Kidney (tissue), 14 donors: Measurements from ENCODE around the gene AQP12A. TPM values are rescaled to one million over a fixed set of nuclear protein-coding genes. Genes with fewer than 3 reads are reported as not detected.

Experiments
- DNase-seq, 5 donors: peaks; one replicate each; pipeline ENCODE4 v3.0.0-alpha.2; 2013 to 2020
- FAIRE-seq: peaks from 2 replicates; lab custom pipeline; 2012; peaks lifted over from hg19 to GRCh38; lab: Jason Lieb, UNC
- H3K27ac ChIP-seq, 2 donors: one replicate each; pipeline ENCODE4 v1.7.0; 2013; ENCODE audit warnings: low read depth in 2 of 2, low read length in 2 of 2, inconsistent platforms in 1 of 2
- H3K27me3 ChIP-seq: one replicate; pipeline ENCODE4 v1.7.1; 2013; ENCODE audit warnings: low read length, inconsistent platforms; ENCODE audit not compliant: control insufficient read depth, insufficient read depth
- H3K36me3 ChIP-seq, 3 donors: one replicate each; pipeline versions ENCODE4 v1.7.0 to v1.7.1; 2013; ENCODE audit warnings: low read length in 3 of 3, control low read depth in 1 of 3, inconsistent platforms in 1 of 3; ENCODE audit not compliant: insufficient read depth in 3 of 3, control insufficient read depth in 2 of 3
- H3K4me1 ChIP-seq, 3 donors: one replicate each; pipeline versions ENCODE4 v1.7.0 to v1.7.1; 2013; ENCODE audit warnings: low read length in 3 of 3, inconsistent platforms in 1 of 3, low read depth in 1 of 3; ENCODE audit not compliant: control insufficient read depth in 2 of 3, insufficient read depth in 2 of 3
- H3K4me3 ChIP-seq, 3 donors: one replicate each; pipeline versions ENCODE4 v1.7.0 to v1.8.1; 2013; ENCODE audit warnings: low read length in 3 of 3, control low read depth in 1 of 3, inconsistent platforms in 1 of 3
- H3K9ac ChIP-seq, 3 donors: one replicate each; pipeline versions ENCODE4 v1.7.0 to v1.7.1; 2013; ENCODE audit warnings: low read length in 3 of 3, control low read depth in 1 of 3, inconsistent platforms in 1 of 3
- H3K9me3 ChIP-seq, 3 donors: one replicate each; pipeline versions ENCODE4 v1.7.0 to v1.7.1; 2013; ENCODE audit warnings: low read length in 3 of 3, control low read depth in 1 of 3, inconsistent platforms in 1 of 3; ENCODE audit not compliant: control insufficient read depth in 2 of 3, insufficient read depth in 1 of 3
- intact Hi-C: fragments of 100-400 bp; cut with DNase I; formaldehyde crosslinking; loops from one replicate; pipeline ENCODE4 v1.11.1; 2022
- polyA plus RNA-seq: library from polyadenylated mRNA; stranded (reverse); fragments of 350-450 nt; fragmentation: Illumina TruSeq; extraction: RNeasy Lipid Tissue Mini Kit (QIAGEN cat#74804); gene quantifications from one replicate; pipeline ENCODE4 v1.2.3, GENCODE V29; 2014; ENCODE audit warnings: low read depth, low replicate concordance; ENCODE audit not compliant: insufficient read depth
- total RNA-seq: library from RNA; stranded (reverse); fragmentation: NEBNext Ultra II Directional; extraction: Animal tissue kit (Norgen Biotek cat#: 25700); gene quantifications from one replicate; pipeline ENCODE4 v1.2.1, GENCODE V29; 2021
- TF ChIP-seq, protein P1 (sequence below): IDR thresholded peaks from 3 replicates; pipeline ENCODE4 v1.5.1; 2012; ENCODE audit warnings: mild to moderate bottlenecking, moderate library complexity, borderline replicate concordance; ENCODE audit not compliant: insufficient read depth; ENCODE audit errors: extremely low read depth
- donor health status: control.
- donor health status: control.
- donor health status: control.
- donor health status: control.
- donor health status: control.
- donor health status: DM: yes; HTN: yes; CAD: no.
- donor health status: Normal renal cell carcinoma (clear cell type).

Gene AQP12A
- total and polyA plus RNA-seq, 2 donors from 2014 or later: not detected

DNA sequence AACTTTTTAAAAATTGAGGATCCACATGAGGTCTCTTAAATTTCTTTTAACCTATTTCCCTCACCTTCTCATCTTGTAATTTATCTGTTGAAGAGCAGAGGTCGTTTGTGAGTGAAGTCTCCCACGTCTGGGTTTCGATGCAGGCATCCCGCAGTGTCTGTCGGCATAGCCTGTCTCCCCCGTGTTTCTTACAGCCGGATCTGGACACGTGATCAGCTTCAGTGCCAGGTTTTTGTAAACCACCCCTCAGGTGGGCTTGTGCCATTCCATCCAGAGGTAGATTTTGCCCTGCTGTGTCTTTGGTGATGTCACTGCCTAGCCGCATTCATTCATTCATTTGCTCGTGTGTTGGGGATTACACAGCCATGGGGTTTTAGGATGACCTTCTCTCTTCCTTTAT, 16.2 kb downstream of the AQP12A start:
- no peak overlapping the region for H3K9ac ChIP-seq
- TF ChIP-seq, protein P1, sequence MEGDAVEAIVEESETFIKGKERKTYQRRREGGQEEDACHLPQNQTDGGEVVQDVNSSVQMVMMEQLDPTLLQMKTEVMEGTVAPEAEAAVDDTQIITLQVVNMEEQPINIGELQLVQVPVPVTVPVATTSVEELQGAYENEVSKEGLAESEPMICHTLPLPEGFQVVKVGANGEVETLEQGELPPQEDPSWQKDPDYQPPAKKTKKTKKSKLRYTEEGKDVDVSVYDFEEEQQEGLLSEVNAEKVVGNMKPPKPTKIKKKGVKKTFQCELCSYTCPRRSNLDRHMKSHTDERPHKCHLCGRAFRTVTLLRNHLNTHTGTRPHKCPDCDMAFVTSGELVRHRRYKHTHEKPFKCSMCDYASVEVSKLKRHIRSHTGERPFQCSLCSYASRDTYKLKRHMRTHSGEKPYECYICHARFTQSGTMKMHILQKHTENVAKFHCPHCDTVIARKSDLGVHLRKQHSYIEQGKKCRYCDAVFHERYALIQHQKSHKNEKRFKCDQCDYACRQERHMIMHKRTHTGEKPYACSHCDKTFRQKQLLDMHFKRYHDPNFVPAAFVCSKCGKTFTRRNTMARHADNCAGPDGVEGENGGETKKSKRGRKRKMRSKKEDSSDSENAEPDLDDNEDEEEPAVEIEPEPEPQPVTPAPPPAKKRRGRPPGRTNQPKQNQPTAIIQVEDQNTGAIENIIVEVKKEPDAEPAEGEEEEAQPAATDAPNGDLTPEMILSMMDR: no peak
- FAIRE-seq (no peak), DNase-seq (peak in 4 of 5 donors; percentile 22 to 78 (median 69))
- no peak overlapping the region for H3K4me3 ChIP-seq
- H3K4me1 ChIP-seq: no peaks in the 10 kb centered on the region
- no peak overlapping the region for H3K27ac ChIP-seq
- peaks cover 4% of the 10 kb centered on the region for H3K27me3 ChIP-seq
- H3K36me3 ChIP-seq: no peaks in the 10 kb centered on the region
- H3K9me3 ChIP-seq: no peaks in the 10 kb centered on the region
- intact Hi-C loops: no loop called here

DNA sequence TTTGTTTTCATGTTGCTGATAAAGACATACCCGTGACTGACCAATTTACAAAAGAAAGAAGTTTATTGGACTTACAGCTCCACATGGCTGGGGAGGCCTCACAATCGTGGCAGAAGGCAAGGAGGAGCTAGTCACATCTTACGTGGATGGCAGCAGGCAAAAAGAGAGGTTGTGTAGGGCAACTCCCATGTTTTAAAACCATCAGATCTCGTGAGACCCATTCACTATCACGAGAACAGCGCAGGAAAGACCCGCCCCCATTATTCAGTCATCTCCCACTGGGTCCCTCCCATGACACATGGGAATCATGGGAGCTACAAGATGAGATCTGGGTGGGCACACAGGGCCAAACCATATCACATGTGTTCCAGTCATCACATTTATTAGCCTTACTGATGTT, 16.8 kb downstream of the AQP12A start:
- Histone ChIP-seq H3K4me1 (no peaks in the 10 kb centered on the region), H3K9me3 (no peaks in the 10 kb centered on the region), H3K4me3 (no peak overlapping the region), H3K36me3 (no peaks in the 10 kb centered on the region), H3K27me3 (peaks cover 4% of the 10 kb centered on the region), H3K9ac (no peak overlapping the region), H3K27ac (no peak overlapping the region)
- TF ChIP-seq, protein P1: no peak
- intact Hi-C loops: no loop called here
- DNase-seq: peak in 1 of 5 donors; percentile 3
- no peak for FAIRE-seq

DNA sequence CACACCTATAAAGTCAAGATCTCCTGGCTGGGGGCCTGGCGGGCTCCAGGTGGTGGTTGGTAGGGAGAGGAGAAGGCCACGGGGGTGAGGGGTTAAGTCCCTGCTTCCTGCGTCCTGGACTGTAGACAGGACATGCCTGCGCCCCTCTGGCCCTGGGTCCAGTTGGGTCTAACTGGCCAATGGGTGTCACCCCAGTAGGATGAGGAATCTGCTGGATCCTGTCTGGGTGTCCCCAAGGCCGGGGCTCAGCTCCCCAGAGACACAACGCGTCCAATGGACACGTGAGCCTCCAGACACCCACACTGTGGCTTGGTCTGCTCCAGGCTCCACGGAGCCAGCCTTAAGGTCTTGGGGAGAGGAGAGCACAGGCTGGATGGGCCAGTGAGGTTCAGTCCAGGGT, 19.6 kb downstream of the AQP12A start:
- no peak overlapping the region for H3K9ac ChIP-seq
- TF ChIP-seq, protein P1: no peak
- H3K9me3 ChIP-seq: no peaks in the 10 kb centered on the region
- no peak for FAIRE-seq
- peak in 1 of 5 donors; percentile 58 for DNase-seq
- H3K4me1 ChIP-seq: no peaks in the 10 kb centered on the region
- no peak overlapping the region for H3K4me3 ChIP-seq
- H3K36me3 ChIP-seq: no peaks in the 10 kb centered on the region
- intact Hi-C loops: no loop called here
- no peak overlapping the region for H3K27ac ChIP-seq
- peaks cover 4% of the 10 kb centered on the region for H3K27me3 ChIP-seq

DNA sequence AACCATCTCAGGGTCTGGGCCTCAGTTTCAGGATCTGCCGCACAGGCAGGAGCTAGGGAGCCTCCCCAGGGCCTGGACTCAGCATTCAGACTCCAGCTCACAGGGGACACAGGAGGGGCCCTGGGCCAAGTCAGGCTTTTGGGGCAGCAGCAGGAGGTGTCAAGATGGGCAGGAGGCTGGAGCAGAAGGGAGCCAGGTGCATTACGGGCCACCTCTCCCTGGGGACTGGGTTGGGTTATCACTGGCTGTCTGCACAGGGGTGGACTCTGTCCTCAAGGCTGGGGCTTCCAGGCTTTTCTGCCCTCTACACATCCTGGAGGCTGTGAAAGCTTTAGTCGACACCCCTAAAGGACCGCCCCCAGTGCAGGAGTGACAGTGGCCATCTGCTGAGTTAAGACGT, 20.0 kb downstream of the AQP12A start:
- Histone ChIP-seq H3K4me3 (no peak overlapping the region), H3K9me3 (no peaks in the 10 kb centered on the region), H3K27ac (no peak overlapping the region), H3K27me3 (peaks cover 4% of the 10 kb centered on the region), H3K4me1 (no peaks in the 10 kb centered on the region), H3K9ac (no peak overlapping the region), H3K36me3 (no peaks in the 10 kb centered on the region)
- intact Hi-C loops: no loop called here
- FAIRE-seq (no peak), DNase-seq (no peak)
- TF ChIP-seq, protein P1: no peak
